SK-N-SH treated with all-trans-retinoic acid at 6 μM for 48 hours (cell line): ENCODE measurements around the gene STEAP2.

Experiments
- ATAC-seq: fragments of 200-7000 bp; cut with Tn5 transposase; 3 replicates; pipeline ENCODE4 v1.9.1; 2020; ENCODE audit warnings: mild to moderate bottlenecking, moderate library complexity
- ARNTL ChIP-seq: fragments of 450-650 bp; formaldehyde crosslinking; IDR thresholded peaks from 2 replicates; pipeline ENCODE4 v1.5.0; 2020; ENCODE audit warnings: low read depth, mild to moderate bottlenecking, moderate library complexity, borderline replicate concordance
- BACH2 ChIP-seq: fragments of 250-450 bp; sonication (Bioruptor Pico); IDR thresholded peaks from 2 replicates; pipeline ENCODE4 v1.9.0; 2021; ENCODE audit warnings: mild to moderate bottlenecking, borderline replicate concordance
- CREB5 ChIP-seq: fragments of 250-450 bp; sonication (Bioruptor Pico); IDR thresholded peaks from 2 replicates; pipeline ENCODE4 v1.5.1; 2020; ENCODE audit warnings: low read depth, mild to moderate bottlenecking, moderate library complexity
- CSDC2 ChIP-seq: fragments of 250-450 bp; sonication (Bioruptor Pico); IDR thresholded peaks from 2 replicates; pipeline ENCODE4 v1.5.0; 2020; ENCODE audit warnings: mild to moderate bottlenecking, moderate library complexity
- CSRNP3 ChIP-seq: fragments of 250-450 bp; sonication (Bioruptor Pico); IDR thresholded peaks from 2 replicates; pipeline ENCODE4 v1.5.1; 2021; ENCODE audit warnings: mild to moderate bottlenecking, moderate library complexity
- ESRRG ChIP-seq: fragments of 250-450 bp; sonication (Bioruptor Pico); IDR thresholded peaks from 2 replicates; pipeline ENCODE4 v1.6.1; 2021; ENCODE audit warnings: mild to moderate bottlenecking
- ISL1 ChIP-seq: fragments of 250-450 bp; sonication (Bioruptor Pico); IDR thresholded peaks from 2 replicates; pipeline ENCODE4 v2.1.2; 2022; ENCODE audit warnings: mild to moderate bottlenecking, moderate library complexity
- OSR1 ChIP-seq: fragments of 250-450 bp; sonication (Bioruptor Pico); IDR thresholded peaks from 2 replicates; pipeline ENCODE4 v1.8.0; 2022; ENCODE audit warnings: moderate library complexity, mild to moderate bottlenecking, inconsistent platforms
- PATZ1 ChIP-seq: fragments of 250-450 bp; sonication (Bioruptor Pico); IDR thresholded peaks from 2 replicates; pipeline ENCODE4 v1.8.0; 2020; ENCODE audit warnings: mild to moderate bottlenecking, moderate library complexity, borderline replicate concordance
- POU6F1 ChIP-seq: fragments of 250-450 bp; sonication (Bioruptor Pico); IDR thresholded peaks from 2 replicates; pipeline ENCODE4 v1.8.0; 2021; ENCODE audit warnings: low read depth, mild to moderate bottlenecking, moderate library complexity, borderline replicate concordance
- PPARA ChIP-seq: fragments of 250-450 bp; sonication (Bioruptor Pico); IDR thresholded peaks from 2 replicates; pipeline ENCODE4 v1.5.0; 2020; ENCODE audit warnings: mild to moderate bottlenecking, borderline replicate concordance
- RARB ChIP-seq: fragments of 250-450 bp; sonication (Bioruptor Pico); IDR thresholded peaks from 2 replicates; pipeline ENCODE4 v1.8.0; 2021; ENCODE audit warnings: mild to moderate bottlenecking, moderate library complexity
- SNAI2 ChIP-seq: fragments of 250-450 bp; sonication (Bioruptor Pico); IDR thresholded peaks from 2 replicates; pipeline ENCODE4 v1.5.0; 2020; ENCODE audit warnings: mild to moderate bottlenecking, moderate library complexity
- TCF4 ChIP-seq: fragments of 250-450 bp; sonication (Bioruptor Pico); IDR thresholded peaks from 2 replicates; pipeline ENCODE4 v1.8.0; 2021; ENCODE audit warnings: mild to moderate bottlenecking, moderate library complexity, borderline replicate concordance
- TOX ChIP-seq: fragments of 250-450 bp; sonication (Bioruptor Pico); IDR thresholded peaks from 2 replicates; pipeline ENCODE4 v1.8.0; 2021; ENCODE audit warnings: mild to moderate bottlenecking, moderate library complexity, borderline replicate concordance
- TSHZ2 ChIP-seq: fragments of 250-450 bp; sonication (Bioruptor Pico); IDR thresholded peaks from 2 replicates; pipeline ENCODE4 v1.5.0; 2020; ENCODE audit warnings: mild to moderate bottlenecking, moderate library complexity
- ZC3H10 ChIP-seq: fragments of 250-450 bp; sonication (Bioruptor Pico); IDR thresholded peaks from 2 replicates; pipeline ENCODE4 v1.5.1; 2021; ENCODE audit warnings: mild to moderate bottlenecking, moderate library complexity
- ZFP3 ChIP-seq: fragments of 250-450 bp; sonication (Bioruptor Pico); IDR thresholded peaks from 2 replicates; pipeline ENCODE4 v1.5.0; 2020; ENCODE audit warnings: mild to moderate bottlenecking, moderate library complexity
- ZFP30 ChIP-seq: fragments of 450-650 bp; formaldehyde crosslinking; IDR thresholded peaks from 2 replicates; pipeline ENCODE4 v1.5.0; 2022; ENCODE audit warnings: mild to moderate bottlenecking, moderate library complexity
- ZNF565 ChIP-seq: fragments of 450-650 bp; formaldehyde crosslinking; conservative IDR thresholded peaks from 2 replicates; pipeline ENCODE4 v1.5.0; 2020; ENCODE audit warnings: low read depth, mild to moderate bottlenecking, moderate library complexity
- ZNF70 ChIP-seq: fragments of 450-650 bp; formaldehyde crosslinking; IDR thresholded peaks from 2 replicates; pipeline ENCODE4 v1.5.0; 2020; ENCODE audit warnings: mild to moderate bottlenecking, moderate library complexity
- ZNF8 ChIP-seq: fragments of 450-650 bp; formaldehyde crosslinking; IDR thresholded peaks from 2 replicates; pipeline ENCODE4 v1.5.0; 2020; ENCODE audit warnings: mild to moderate bottlenecking, moderate library complexity

STEAP2 gene

GRCh38 chr7:90163534-90163933 lies 48.0 kb upstream of the STEAP2 start (continued):
- TF ChIP-seq POU6F1 (CRISPR knock-in tag) (no peak), ZNF565 (no peak), ZFP3 (CRISPR knock-in tag) (no peak), ISL1 (CRISPR knock-in tag) (no peak), ARNTL (CRISPR knock-in tag) (no peak), CSDC2 (CRISPR knock-in tag) (no peak), ZFP30 (CRISPR knock-in tag) (no peak), ESRRG (CRISPR knock-in tag) (no peak)
- TF ChIP-seq, all 23 proteins: peak for 0

GRCh38 chr7:90165724-90166123 lies 45.8 kb upstream of the STEAP2 start:
- TF ChIP-seq ZFP3 (CRISPR knock-in tag) (no peak), PPARA (no peak), ZNF8 (no peak), BACH2 (CRISPR knock-in tag) (no peak), POU6F1 (CRISPR knock-in tag) (no peak), OSR1 (no peak), TOX (no peak), TSHZ2 (CRISPR knock-in tag) (no peak), TCF4 (CRISPR knock-in tag) (no peak), ZNF70 (CRISPR knock-in tag) (no peak), CSRNP3 (CRISPR knock-in tag) (no peak), ZC3H10 (CRISPR knock-in tag) (no peak), RARB (no peak), ZNF565 (no peak), SNAI2 (CRISPR knock-in tag) (no peak), CSDC2 (CRISPR knock-in tag) (no peak), ESRRG (CRISPR knock-in tag) (no peak), ZFP30 (CRISPR knock-in tag) (no peak), CREB5 (CRISPR knock-in tag) (no peak), PATZ1 (CRISPR knock-in tag) (no peak)
- no peak for ATAC-seq
